IPS-18a (cell line): ENCODE results near the gene MPV17L2.
"Not testable (repeated sequence)": the region's sequence is repeated elsewhere in the genome, so short reads cannot be mapped to it uniquely, and the experiment has no call there.

ENCODE experiments used
- H3K27ac ChIP-seq: one replicate; pipeline ENCODE4 v1.5.1; 2013; ENCODE audit warnings: low read length
- H3K27me3 ChIP-seq: one replicate; pipeline ENCODE4 v1.6.1; 2013; ENCODE audit warnings: mild to moderate bottlenecking, low read length; ENCODE audit not compliant: control insufficient read depth, insufficient read depth
- H3K36me3 ChIP-seq: one replicate; pipeline ENCODE4 v1.6.1; 2013; ENCODE audit warnings: low read depth, low read length; ENCODE audit not compliant: control insufficient read depth
- H3K4me1 ChIP-seq: one replicate; pipeline ENCODE4 v1.6.1; 2013; ENCODE audit warnings: low read depth, low read length; ENCODE audit not compliant: control insufficient read depth
- H3K4me3 ChIP-seq: one replicate; pipeline ENCODE4 v1.5.1; 2013; ENCODE audit warnings: low read length
- H3K9ac ChIP-seq: one replicate; pipeline ENCODE4 v1.6.1; 2013; ENCODE audit warnings: mild to moderate bottlenecking, low read length, moderate library complexity
- H3K9me3 ChIP-seq: one replicate; pipeline ENCODE4 v1.6.1; 2013; ENCODE audit warnings: low read depth, low read length; ENCODE audit not compliant: control insufficient read depth

MPV17L2 gene

GRCh38 chr19:18208098-18208951, 15.3 kb downstream of the MPV17L2 start:
- Histone ChIP-seq H3K36me3 (no peaks in the 10 kb centered on the region), H3K9me3 (no peaks in the 10 kb centered on the region), H3K4me1 (peaks cover 3% of the 10 kb centered on the region), H3K4me3 (no peak overlapping the region), H3K9ac (no peak overlapping the region), H3K27ac (no peak overlapping the region), H3K27me3 (peaks cover 2% of the 10 kb centered on the region)

GRCh38 chr19:18209912-18210311, 16.9 kb downstream of the MPV17L2 start:
- H3K4me1 ChIP-seq, H3K36me3 ChIP-seq, H3K4me3 ChIP-seq, H3K27me3 ChIP-seq, H3K9me3 ChIP-seq, H3K27ac ChIP-seq, H3K9ac ChIP-seq: not testable (repeated sequence)

- Histone ChIP-seq H3K36me3 (no peaks in the 10 kb centered on the region), H3K4me1 (no peaks in the 10 kb centered on the region), H3K9me3 (no peaks in the 10 kb centered on the region), H3K27ac (no peak overlapping the region), H3K4me3 (no peak overlapping the region), H3K27me3 (no peaks in the 10 kb centered on the region), H3K9ac (no peak overlapping the region)
These were observed 18.7 kb downstream of the MPV17L2 start for GRCh38 chr19:18211683-18212082.

GRCh38 chr19:18214779-18215433, 21.9 kb downstream of the MPV17L2 start:
- Histone ChIP-seq H3K36me3 (no peaks in the 10 kb centered on the region), H3K27me3 (no peaks in the 10 kb centered on the region), H3K4me1 (no peaks in the 10 kb centered on the region), H3K4me3 (no peak overlapping the region), H3K9ac (no peak overlapping the region), H3K27ac (no peak overlapping the region), H3K9me3 (no peaks in the 10 kb centered on the region)

- Histone ChIP-seq H3K27ac (no peak overlapping the region), H3K9me3 (no peaks in the 10 kb centered on the region), H3K9ac (no peak overlapping the region), H3K4me1 (no peaks in the 10 kb centered on the region), H3K4me3 (no peak overlapping the region), H3K27me3 (no peaks in the 10 kb centered on the region), H3K36me3 (no peaks in the 10 kb centered on the region)
These were observed 23.8 kb downstream of the MPV17L2 start for GRCh38 chr19:18216789-18217188.

GRCh38 chr19:18218159-18218558, 25.1 kb downstream of the MPV17L2 start:
- Histone ChIP-seq H3K27ac (no peak overlapping the region), H3K36me3 (no peaks in the 10 kb centered on the region), H3K9ac (no peak overlapping the region), H3K27me3 (no peaks in the 10 kb centered on the region), H3K9me3 (no peaks in the 10 kb centered on the region), H3K4me1 (no peaks in the 10 kb centered on the region), H3K4me3 (no peak overlapping the region)

GRCh38 chr19:18218600-18218999, 25.6 kb downstream of the MPV17L2 start:
- no peaks in the 10 kb centered on the region for H3K27me3 ChIP-seq
- H3K4me3 ChIP-seq: no peak overlapping the region
- H3K4me1 ChIP-seq: no peaks in the 10 kb centered on the region
- H3K9me3 ChIP-seq: no peaks in the 10 kb centered on the region
- H3K27ac ChIP-seq: no peak overlapping the region
- no peak overlapping the region for H3K9ac ChIP-seq
- H3K36me3 ChIP-seq: no peaks in the 10 kb centered on the region

GRCh38 chr19:18219911-18220631, 27.1 kb downstream of the MPV17L2 start:
- Histone ChIP-seq H3K9me3 (no peaks in the 10 kb centered on the region), H3K4me1 (no peaks in the 10 kb centered on the region), H3K27me3 (peaks cover 5% of the 10 kb centered on the region), H3K9ac (no peak overlapping the region), H3K36me3 (no peaks in the 10 kb centered on the region), H3K27ac (no peak overlapping the region), H3K4me3 (peak overlapping the region; percentile 43)

- H3K27ac ChIP-seq: no peak overlapping the region
- peaks cover 12% of the 10 kb centered on the region for H3K27me3 ChIP-seq
- H3K9ac ChIP-seq: no peak overlapping the region
- no peaks in the 10 kb centered on the region for H3K9me3 ChIP-seq
- peak overlapping the region; percentile 43 for H3K4me3 ChIP-seq
- peaks cover 3% of the 10 kb centered on the region for H3K4me1 ChIP-seq
- no peaks in the 10 kb centered on the region for H3K36me3 ChIP-seq
These were observed 27.7 kb downstream of the MPV17L2 start for GRCh38 chr19:18220632-18221275.

- Histone ChIP-seq H3K4me1 (peaks cover 3% of the 10 kb centered on the region), H3K36me3 (no peaks in the 10 kb centered on the region), H3K27ac (no peak overlapping the region), H3K9me3 (no peaks in the 10 kb centered on the region), H3K9ac (no peak overlapping the region), H3K27me3 (peaks cover 25% of the 10 kb centered on the region), H3K4me3 (no peak overlapping the region)
These were observed 29.1 kb downstream of the MPV17L2 start for GRCh38 chr19:18221815-18222725.
